ENCODE measurements around the gene PKD2L2.
"Not testable (repeated sequence)": the region's sequence is repeated elsewhere in the genome, so short reads cannot be mapped to it uniquely, and the experiment has no call there.

Gene PKD2L2

GRCh38 chr5:137890845-137891244 is 1.6 kb downstream of the PKD2L2 start:
- DNase-seq: no peak

DNA sequence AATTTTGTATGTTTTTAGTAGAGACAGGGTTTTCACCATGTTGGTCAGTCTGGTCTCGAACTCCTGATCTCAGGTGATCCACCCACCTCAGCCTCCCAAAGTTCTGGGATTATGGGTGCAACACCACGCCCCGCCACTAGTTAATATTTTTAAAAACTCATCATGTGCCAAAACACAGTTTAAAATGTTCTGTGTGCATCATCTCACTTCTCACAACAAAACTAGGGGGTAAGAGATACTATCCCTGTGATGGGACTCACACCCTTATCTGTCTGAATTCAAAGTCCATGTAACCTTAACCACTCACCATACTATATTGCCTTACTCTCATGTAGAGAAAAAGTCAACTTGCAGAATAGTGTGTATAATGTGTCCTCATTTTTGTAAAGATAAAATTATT is 2.6 kb downstream of the PKD2L2 start:
- DNase-seq: no peak

GRCh38 chr5:137894586-137894985 is 5.3 kb downstream of the PKD2L2 start:
- no peak for DNase-seq

- DNase-seq: no peak
Measured at GRCh38 chr5:137896560-137896959, 7.3 kb downstream of the PKD2L2 start.

DNA sequence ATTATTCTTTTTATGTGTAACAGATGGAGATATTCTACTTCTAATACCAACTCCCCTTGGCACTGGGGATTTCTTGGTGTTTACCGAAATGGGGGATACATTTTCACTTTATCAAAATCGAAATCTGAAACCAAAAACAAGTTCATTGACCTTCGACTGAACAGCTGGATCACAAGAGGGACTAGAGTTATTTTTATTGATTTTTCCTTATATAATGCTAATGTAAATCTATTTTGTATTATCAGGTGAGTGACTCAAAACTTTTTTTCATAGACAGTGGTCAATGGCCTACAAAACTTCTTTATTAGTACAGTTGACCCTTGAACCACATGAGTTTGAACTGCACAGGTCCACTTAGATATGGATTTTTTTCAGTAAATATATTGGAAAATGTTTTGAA is 10.2 kb downstream of the PKD2L2 start:
- no peak for DNase-seq

GRCh38 chr5:137901011-137901817 is 12.0 kb downstream of the PKD2L2 start:
- no peak for DNase-seq

GRCh38 chr5:137902408-137903133 is 13.3 kb downstream of the PKD2L2 start:
- no peak for DNase-seq

DNA sequence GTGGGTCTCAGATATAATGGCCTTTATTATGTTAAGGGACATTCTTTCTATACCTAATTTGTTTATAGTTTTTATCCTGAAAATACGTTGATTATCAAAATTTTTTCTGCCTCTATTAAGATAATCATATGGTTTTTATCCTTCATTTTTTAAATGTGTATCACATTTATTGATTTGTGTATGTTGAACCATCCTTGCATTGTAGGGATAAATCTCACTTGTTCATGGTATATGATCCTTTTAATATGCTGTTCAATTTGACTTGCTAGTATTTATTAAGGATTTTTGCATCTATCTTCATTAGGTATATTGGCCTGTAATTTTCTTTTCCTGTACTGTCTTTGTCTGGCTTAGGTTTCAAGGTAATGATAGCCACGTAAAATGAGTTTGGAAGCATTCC is 25.5 kb downstream of the PKD2L2 start:
- DNase-seq: no peak

DNA sequence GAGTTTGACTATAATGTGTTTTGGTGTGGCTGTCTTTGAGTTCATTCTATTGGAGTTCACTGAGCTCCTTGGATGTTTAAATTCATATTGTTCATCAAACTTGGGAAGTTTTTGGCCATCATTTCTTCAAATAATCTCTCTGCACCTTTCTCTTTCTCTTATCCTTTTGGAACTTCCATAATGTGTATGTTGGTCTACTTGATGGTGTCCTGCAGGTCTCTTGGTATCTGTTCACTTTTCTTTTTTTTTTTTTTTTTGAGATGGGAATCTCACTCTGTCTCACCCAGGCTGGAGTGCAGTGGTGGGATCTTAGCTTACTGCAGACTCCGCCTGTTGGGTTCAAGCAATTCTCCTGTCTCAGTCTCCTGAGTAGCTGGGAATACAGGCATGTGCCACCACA is 27.7 kb downstream of the PKD2L2 start:
- no peak for DNase-seq

- no peak for DNase-seq
Measured at GRCh38 chr5:137921931-137922330, 32.7 kb downstream of the PKD2L2 start.

- no peak for DNase-seq
Measured at GRCh38 chr5:137923856-137924255, 34.6 kb downstream of the PKD2L2 start.

- DNase-seq: no peak
Measured at GRCh38 chr5:137932800-137933199, 43.5 kb downstream of the PKD2L2 start.

GRCh38 chr5:137933491-137933911 is 44.2 kb downstream of the PKD2L2 start:
- peak; percentile 2 to 29 for DNase-seq

DNA sequence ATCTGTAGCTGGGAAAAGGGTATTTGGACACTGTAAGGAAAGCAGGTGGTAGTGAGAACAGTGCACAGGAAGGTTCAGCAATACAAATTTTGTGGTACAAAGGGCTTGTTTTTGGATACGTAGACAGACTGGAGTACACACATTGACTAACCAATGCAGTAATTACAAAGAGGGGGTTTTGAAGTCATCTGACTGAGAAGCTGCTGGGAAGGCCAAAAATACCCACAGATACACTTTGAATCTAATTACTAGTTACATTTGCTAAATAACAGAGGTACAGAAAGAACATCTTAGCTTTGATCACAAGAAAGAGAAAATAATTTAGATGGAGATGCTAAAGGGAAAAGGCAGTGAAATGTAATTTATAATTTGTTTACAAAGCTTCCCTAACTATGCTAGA is 45.9 kb downstream of the PKD2L2 start:
- no peak for DNase-seq

- DNase-seq: no peak
Measured at GRCh38 chr5:137935694-137936093, 46.4 kb downstream of the PKD2L2 start.

GRCh38 chr5:137937994-137938750 is 48.9 kb downstream of the PKD2L2 start:
- no peak for DNase-seq

DNA sequence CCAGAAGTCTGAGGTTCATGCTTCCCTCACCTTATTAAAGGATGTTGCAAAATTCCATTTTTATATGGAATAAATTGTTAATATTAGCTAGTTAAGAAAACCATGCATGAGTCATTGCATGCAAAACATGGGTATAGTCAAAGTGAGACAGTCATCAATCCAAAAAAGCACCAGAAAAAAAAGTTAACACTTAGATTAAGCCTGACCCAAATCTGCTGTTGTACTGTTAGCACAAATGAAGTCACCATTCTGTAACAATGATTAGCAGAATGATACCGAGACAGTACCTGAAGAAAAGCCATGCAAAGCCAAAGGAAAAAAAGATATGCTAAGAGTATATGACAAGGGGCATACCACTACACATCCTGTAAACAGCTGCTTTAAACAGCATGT is 49.5 kb downstream of the PKD2L2 start:
- no peak for DNase-seq

- DNase-seq: no peak
Measured at GRCh38 chr5:137939331-137939730, 50.1 kb downstream of the PKD2L2 start.

GRCh38 chr5:137944280-137944679 is 55.0 kb downstream of the PKD2L2 start:
- DNase-seq: not testable (repeated sequence)

- DNase-seq: no peak
Measured at GRCh38 chr5:137945825-137946224, 56.6 kb downstream of the PKD2L2 start.

GRCh38 chr5:137954131-137954879 is 65.0 kb downstream of the PKD2L2 start:
- peak; percentile 39 to 73 for DNase-seq

- DNase-seq: no peak
Measured at GRCh38 chr5:137957948-137958347, 68.7 kb downstream of the PKD2L2 start.

DNA sequence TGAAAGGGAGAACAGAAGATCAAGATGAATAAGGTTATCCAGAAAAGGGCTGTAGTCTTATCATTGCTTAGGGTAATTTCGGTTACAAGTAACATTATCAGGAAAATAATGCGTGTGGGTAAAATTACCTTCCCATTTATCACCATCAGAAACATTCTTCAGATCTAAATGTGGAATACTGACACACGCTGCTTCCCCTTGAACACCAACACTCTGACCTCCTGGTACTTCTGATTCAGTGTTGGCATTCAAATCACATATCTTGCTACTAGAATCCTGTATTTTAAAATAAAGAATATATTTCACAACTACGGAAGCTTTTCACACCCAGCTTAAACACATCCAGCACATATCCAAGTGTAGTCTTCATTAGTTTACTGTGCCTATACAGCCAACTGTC is 70.2 kb downstream of the PKD2L2 start:
- DNase-seq: no peak
